ENCODE data around the gene ISCA1. TPM values are rescaled to one million over a fixed set of nuclear protein-coding genes. Genes with fewer than 3 reads are reported as not detected.

The ISCA1 gene
- total RNA-seq, 1 experiment from 2014 or later, result 28.8 TPM

- Histone ChIP-seq H3F3A (ENCODE audit: low read length, unreplicated experiment) (no peaks in the 10 kb centered on the region), H3K79me2 (ENCODE audit: low read length) (peaks cover 63% of the 10 kb centered on the region), H3K9ac (ENCODE audit: low read length) (no peak overlapping the region), H3K9me2 (replicated peaks; ENCODE audit: low read length) (no peaks in the 10 kb centered on the region), H3K4me3 (ENCODE audit: low read length) (peak overlapping the region; percentile 94), H2AFZ (ENCODE audit: low read length) (no peak overlapping the region), H3K36me3 (ENCODE audit: low read depth, low read length) (no peaks in the 10 kb centered on the region), H3K9me3 (ENCODE audit: low read length) (no peaks in the 10 kb centered on the region), H4K20me1 (ENCODE audit: low read length) (peaks cover 30% of the 10 kb centered on the region), H3K27ac (ENCODE audit: low read length) (no peak overlapping the region), H3K4me2 (ENCODE audit: low read length) (peak overlapping the region; percentile 92), H3K4me1 (ENCODE audit: insufficient read depth, low read length) (peaks cover 13% of the 10 kb centered on the region), H3K27me3 (ENCODE audit: low read length) (no peaks in the 10 kb centered on the region)
- ATAC-seq (no peak), DNase-seq (no peak)
- BruUV-seq (replicated peaks), result no TSS peak
- ChIA-PET CTCF (no interaction called here), POLR2A (ENCODE audit: unreplicated experiment) (no interaction called here)
- intact Hi-C loops (cut with micrococcal nuclease), result no loop called here
- TF ChIP-seq CTCF (conservative IDR thresholded peaks at IDR 0.05; ENCODE audit: low read depth, low read length), result no peak
- TF ChIP-seq EZH2phosphoT487 (IDR thresholded peaks at IDR 0.05; ENCODE audit: borderline replicate concordance, low read length), result no peak
- no peak for TF ChIP-seq EZH2 (IDR thresholded peaks at IDR 0.05; ENCODE audit: low read length, unreplicated experiment)
These were observed 1.8 kb downstream of the ISCA1 start for GRCh38 chr9:86280580-86280979.

- CTCF ChIA-PET, result no interaction called here
- H3K4me1 ChIP-seq (ENCODE audit: insufficient read depth, low read length), result peaks cover 13% of the 10 kb centered on the region
- H3K4me2 ChIP-seq (ENCODE audit: low read length), result peak overlapping the region; percentile 26; the same call in 1 of the 2 replicates
- no peaks in the 10 kb centered on the region for H3K27me3 ChIP-seq (ENCODE audit: low read length)
- no TSS peak for BruUV-seq (replicated peaks)
- intact Hi-C loops (cut with micrococcal nuclease), result no loop called here
- POLR2A ChIA-PET (ENCODE audit: unreplicated experiment), result no interaction called here
- no peaks in the 10 kb centered on the region for H3K9me2 ChIP-seq (replicated peaks; ENCODE audit: low read length)
- H3K27ac ChIP-seq (ENCODE audit: low read length), result no peak overlapping the region
- H3K9ac ChIP-seq (ENCODE audit: low read length), result no peak overlapping the region
- DNase-seq (no peak), ATAC-seq (no peak)
- H3K9me3 ChIP-seq (ENCODE audit: low read length), result no peaks in the 10 kb centered on the region
- TF ChIP-seq CTCF (conservative IDR thresholded peaks at IDR 0.05; ENCODE audit: low read depth, low read length) (no peak), EZH2phosphoT487 (IDR thresholded peaks at IDR 0.05; ENCODE audit: borderline replicate concordance, low read length) (no peak), EZH2 (IDR thresholded peaks at IDR 0.05; ENCODE audit: low read length, unreplicated experiment) (no peak)
- no peak overlapping the region for H2AFZ ChIP-seq (ENCODE audit: low read length)
- H3K36me3 ChIP-seq (ENCODE audit: low read depth, low read length), result no peaks in the 10 kb centered on the region
- no peak overlapping the region for H3K4me3 ChIP-seq (ENCODE audit: low read length)
- H4K20me1 ChIP-seq (ENCODE audit: low read length), result peaks cover 33% of the 10 kb centered on the region
- no peaks in the 10 kb centered on the region for H3F3A ChIP-seq (ENCODE audit: low read length, unreplicated experiment)
- H3K79me2 ChIP-seq (ENCODE audit: low read length), result peaks cover 70% of the 10 kb centered on the region
These were observed 2.5 kb downstream of the ISCA1 start for GRCh38 chr9:86279839-86280238.

- H3F3A ChIP-seq (ENCODE audit: low read length, unreplicated experiment), result no peaks in the 10 kb centered on the region
- peaks cover 7% of the 10 kb centered on the region for H3K4me1 ChIP-seq (ENCODE audit: insufficient read depth, low read length)
- intact Hi-C loops (cut with micrococcal nuclease), result no loop called here
- no peak overlapping the region for H3K4me2 ChIP-seq (ENCODE audit: low read length)
- no peak for DNase-seq
- H2AFZ ChIP-seq (ENCODE audit: low read length), result no peak overlapping the region
- H3K9me3 ChIP-seq (ENCODE audit: low read length), result no peaks in the 10 kb centered on the region
- POLR2A ChIA-PET (ENCODE audit: unreplicated experiment), result no interaction called here
- peaks cover 33% of the 10 kb centered on the region for H4K20me1 ChIP-seq (ENCODE audit: low read length)
- no peak overlapping the region for H3K27ac ChIP-seq (ENCODE audit: low read length)
- no TSS peak for BruUV-seq (replicated peaks)
- H3K27me3 ChIP-seq (ENCODE audit: low read length), result no peaks in the 10 kb centered on the region
- no peaks in the 10 kb centered on the region for H3K9me2 ChIP-seq (replicated peaks; ENCODE audit: low read length)
- CTCF ChIA-PET, result interaction anchor here (0.6 kb wide), 1 partner anchor 457 kb away, joined by 3 read pairs; no protein-coding TSS in a partner anchor
- no peak overlapping the region for H3K4me3 ChIP-seq (ENCODE audit: low read length)
- TF ChIP-seq EZH2phosphoT487 (IDR thresholded peaks at IDR 0.05; ENCODE audit: borderline replicate concordance, low read length) (no peak), CTCF (conservative IDR thresholded peaks at IDR 0.05; ENCODE audit: low read depth, low read length) (no peak), EZH2 (IDR thresholded peaks at IDR 0.05; ENCODE audit: low read length, unreplicated experiment) (no peak)
- peaks cover 85% of the 10 kb centered on the region for H3K79me2 ChIP-seq (ENCODE audit: low read length)
- no peak for ATAC-seq
- peaks cover 25% of the 10 kb centered on the region for H3K36me3 ChIP-seq (ENCODE audit: low read depth, low read length)
- H3K9ac ChIP-seq (ENCODE audit: low read length), result no peak overlapping the region
These were observed 5.3 kb downstream of the ISCA1 start for GRCh38 chr9:86277072-86277471.
